Medulla oblongata (tissue), 1 donor: ENCODE measurements around the gene ATG4B.

ENCODE experiments used
- DNase-seq: peaks from one replicate; pipeline ENCODE4 v3.0.0-alpha.2; 2015; ENCODE audit errors: extremely low spot score

The ATG4B gene

DNA sequence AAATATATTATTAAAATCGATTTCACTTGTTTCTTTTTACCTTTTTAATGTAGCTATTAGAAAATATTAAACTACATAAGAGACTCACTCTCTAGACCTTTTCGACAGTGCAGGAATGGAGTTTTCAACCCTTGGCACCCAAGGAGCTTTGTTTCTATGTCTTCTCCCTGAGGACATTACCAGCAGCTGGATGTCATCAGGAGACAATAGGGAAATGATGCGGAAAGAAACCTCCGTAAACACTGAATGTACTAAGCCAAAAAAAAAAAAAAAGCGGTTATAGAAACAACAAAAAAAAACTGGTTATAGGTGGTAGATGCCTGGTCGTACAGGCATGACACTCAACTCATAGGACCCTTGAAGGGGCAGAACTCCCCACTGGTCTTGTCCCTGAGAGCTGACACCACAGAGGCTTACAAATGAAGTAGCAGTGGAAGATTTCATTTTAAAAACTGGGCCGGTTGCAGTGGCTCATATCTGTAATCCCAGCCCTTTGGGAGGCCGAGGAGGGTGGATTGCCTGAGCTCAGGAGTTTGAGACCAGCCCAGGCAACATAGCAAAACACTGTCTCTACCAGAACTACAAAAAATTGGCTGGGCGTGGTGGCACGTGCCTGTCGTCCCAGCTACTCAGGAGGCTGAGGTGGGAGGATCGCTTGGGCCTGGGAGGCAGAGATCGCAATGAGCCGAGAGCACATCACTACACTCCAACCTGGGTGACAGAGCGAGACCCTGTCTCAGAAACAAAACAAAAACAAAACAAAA is 24.3 kb upstream of the ATG4B start:
- DNase-seq = no peak

DNA sequence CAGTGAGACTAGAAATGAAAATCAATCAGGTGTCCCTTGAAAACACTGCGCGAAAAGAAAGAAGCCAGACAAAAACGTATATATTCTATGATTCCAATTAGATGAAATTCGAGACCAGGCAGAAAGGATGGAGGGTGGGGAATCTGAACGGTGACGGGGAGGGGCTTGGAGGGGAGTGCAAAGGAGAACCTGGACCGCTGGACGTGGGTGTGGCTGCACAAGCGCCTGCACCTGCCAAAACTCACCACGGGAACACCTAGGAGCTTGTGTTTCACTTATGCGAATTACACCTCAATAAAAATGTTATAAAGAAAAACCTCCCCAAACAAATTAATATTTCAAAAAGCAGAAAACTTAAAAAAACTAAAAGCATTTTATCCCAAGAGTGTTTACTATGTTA is 22.5 kb upstream of the ATG4B start:
- no peak for DNase-seq

DNA sequence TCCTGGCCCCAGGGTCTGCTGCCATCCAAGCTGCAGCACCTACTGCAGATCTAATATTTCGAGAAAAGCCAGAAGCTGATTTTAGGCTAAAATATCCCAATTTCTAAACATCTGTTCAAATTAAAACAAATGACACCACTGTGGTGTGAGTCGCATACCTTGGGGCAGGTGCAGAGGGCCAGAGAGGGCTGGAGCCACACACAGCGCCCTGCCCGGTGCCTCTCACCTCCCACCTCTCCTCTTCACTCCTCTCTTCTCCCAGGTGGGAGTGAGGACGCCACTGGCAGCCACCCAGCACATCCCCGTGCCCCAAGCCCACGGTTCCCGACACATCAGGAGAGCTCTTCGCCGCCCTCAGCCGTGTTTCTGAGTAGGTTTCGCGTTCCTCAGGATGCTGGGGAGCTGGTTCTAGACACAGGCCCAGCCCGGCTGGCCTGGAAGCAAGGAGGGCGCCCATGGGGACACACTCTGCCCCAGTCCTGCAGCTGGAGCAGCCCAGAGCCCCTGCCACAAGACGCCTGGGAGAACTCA is 21.9 kb upstream of the ATG4B start:
- no peak for DNase-seq

- DNase-seq = no peak
These were observed 21.0 kb upstream of the ATG4B start for GRCh38 chr2:241616168-241617125.

DNA sequence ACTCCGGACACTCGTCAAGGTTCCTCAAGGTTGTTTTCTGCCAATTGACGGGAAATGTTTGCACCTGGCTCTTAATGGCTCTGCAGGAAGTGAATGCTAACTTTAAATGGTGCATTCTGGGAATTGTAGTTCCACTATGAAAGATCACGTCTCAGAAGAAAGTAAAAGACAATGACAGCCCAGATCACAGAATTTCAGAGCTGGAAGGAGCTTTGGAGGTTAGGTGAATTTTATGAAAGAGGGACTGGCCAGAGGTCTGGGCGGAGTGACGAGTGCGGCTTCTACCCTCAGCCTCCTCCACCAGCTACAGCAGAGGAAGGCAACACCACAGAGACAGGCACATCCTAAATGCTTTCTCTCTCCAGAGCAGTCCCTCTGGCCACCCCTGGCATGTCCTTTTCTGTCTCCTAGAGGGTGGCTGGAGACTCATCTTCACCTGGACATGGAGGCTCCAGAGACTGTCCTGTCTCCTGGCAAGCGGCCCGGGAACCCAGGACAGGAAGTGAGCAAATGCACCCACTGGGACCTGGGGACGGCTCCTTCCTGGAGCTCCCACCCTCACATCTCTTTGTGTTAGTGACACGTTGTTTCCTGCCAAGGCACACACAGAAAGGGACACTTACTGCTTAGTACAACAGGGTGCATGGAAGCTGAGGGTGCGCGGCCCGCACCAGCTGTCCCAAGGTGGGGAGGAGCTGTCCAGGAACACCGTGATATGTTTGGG is 19.9 kb upstream of the ATG4B start:
- no peak for DNase-seq

DNA sequence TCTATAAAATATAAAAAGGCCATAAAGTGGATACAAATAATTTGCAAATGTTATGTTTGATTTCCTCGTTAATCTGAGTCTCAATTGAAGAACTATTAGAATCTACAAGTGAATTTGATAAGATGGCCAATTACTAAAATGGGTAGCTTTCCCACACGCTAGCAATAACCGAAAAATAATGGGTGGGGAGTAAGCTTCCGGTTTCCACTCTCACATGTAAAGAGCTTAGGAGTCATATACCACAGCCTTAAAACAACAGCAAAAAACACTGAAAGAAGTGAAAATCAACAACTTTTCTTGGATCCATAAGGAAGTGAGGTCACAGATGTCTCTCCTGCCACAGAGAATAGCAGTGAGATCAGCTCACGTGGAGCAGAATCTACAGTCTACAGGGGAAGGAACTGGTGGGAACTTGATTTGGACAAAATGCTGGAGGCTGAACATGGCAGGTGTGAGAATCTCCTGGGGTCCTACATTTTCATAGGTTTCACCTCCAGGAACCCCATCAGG is 19.1 kb upstream of the ATG4B start:
- DNase-seq = no peak

- DNase-seq = no peak
These were observed 18.7 kb upstream of the ATG4B start for GRCh38 chr2:241618829-241619228.

GRCh38 chr2:241619597-241620418 is 17.7 kb upstream of the ATG4B start:
- DNase-seq = no peak

- DNase-seq = no peak
These were observed 17.1 kb upstream of the ATG4B start for GRCh38 chr2:241620419-241620769.

GRCh38 chr2:241627675-241628074 is 9.8 kb upstream of the ATG4B start:
- no peak for DNase-seq

- DNase-seq = peak; percentile 48
These were observed 7.6 kb upstream of the ATG4B start for GRCh38 chr2:241629762-241630435.

DNA sequence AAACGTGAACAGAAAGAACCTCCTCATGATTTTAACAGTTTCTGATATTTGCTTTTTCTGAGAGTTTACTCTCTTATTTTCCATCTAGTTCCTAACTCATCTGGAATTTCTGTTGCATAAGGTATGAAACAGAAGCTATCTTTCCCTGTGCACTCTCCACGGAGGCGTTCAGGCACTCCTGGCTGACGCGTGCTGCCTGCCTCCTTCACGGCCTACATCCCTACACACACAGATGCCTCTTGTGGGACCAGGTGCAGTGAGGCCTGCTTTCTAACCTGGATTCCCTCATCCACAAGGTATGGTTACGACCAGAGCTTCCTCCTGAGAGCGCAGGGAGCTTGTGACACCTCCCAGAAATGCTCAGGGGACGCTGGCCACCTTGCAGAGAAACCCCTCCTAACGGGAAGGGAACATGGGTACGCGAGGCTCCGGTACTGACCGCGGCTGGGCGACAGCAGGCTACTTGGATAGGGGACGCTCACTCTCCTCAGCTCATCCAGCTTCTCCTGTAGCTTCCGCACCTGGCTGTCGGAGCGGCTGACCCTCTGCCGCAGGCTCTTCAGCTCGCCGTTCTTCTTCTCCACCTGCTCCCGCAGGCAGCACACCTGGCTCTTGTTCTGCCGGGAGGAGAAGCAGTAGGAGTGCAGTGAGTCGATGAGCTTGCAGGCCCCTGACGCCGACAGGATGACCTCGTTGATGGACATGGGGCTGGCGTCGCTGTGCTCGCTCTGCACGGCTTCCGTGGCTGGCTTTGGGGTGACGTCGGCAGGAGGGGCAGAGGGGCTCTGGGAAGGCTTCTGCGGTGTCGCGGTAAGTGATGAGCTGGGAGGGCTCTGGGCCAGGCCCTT is 4.8 kb upstream of the ATG4B start:
- no peak for DNase-seq

DNA sequence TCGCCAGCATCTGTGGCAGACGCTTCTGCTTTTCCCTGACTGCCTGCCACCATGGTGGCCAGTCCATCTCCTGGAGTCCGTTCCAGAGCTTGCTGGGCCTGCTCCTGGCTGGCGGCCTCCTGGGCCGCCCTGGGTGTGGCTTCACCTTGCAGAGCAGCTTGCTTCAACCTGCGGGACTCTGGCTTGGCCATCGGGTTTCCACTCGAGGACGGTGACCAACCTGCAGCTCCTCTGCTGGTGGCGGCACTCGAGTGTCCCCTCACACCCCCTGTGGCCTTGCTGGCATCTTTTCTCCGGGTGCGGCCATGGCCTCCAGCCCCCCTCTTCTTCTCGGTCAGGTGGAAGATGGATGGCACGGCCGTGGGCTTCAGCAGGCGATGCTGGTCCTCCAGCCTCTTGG is 3.9 kb upstream of the ATG4B start:
- no peak for DNase-seq

DNA sequence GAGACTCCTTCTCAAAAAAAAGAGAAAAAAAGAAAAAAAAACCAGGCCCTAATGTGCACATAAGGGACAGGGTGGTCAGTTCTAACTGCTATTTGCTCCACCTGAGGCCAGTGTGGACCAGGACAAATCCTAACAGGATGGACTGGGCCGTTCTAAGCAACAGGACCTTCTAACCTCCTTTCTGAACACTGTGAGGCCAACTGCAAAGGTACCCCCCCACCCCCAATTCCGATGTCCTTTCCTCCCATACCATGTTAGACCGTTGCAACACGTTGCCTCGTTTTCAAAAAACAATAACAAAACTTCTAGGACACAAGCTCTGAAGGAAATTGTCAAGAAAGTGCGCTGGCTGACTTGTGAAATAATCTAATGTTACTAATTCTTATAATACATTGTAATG is 1.7 kb upstream of the ATG4B start:
- no peak for DNase-seq

DNA sequence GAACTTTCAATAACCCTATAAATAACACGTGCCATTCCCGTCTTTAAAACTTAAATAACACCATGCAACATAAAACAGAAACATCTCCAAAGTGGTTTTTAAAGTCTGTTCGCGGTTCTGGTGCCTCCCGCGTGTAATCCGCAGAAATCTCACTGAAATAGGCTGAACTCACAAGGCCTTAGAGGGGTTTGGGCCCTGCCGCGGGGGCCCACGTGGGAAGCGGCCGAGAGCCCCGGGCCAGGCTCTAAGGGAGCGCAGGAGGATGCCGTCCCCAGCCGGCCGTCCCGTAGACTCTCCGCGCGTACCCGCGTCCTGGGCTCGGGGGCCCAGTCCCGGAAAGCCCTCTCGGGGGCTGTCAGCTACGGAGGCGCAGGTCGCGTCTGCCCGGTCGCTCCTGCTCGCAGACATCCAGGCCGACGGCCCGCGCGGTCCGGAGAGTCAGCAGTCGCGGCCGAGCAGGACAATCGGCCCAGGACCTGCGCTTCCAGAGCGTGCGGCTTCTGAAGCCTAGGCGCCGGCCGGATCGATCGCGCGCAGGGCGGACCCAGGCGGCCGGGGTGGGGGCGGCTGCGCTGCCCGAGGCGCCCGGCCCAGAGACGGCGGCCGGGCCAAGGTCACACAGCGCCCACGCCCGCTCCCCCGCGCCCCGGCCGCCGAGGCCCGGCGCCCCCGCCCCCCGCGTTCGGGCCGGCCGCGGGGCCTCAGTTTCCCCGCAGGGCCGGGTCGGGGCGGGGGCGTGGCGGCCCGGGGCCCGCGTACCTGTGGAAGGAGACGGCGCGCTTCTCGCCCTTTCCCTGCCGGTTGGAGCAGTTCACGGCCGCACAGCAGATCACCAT is 1.1 kb upstream of the ATG4B start:
- DNase-seq = no peak

DNA sequence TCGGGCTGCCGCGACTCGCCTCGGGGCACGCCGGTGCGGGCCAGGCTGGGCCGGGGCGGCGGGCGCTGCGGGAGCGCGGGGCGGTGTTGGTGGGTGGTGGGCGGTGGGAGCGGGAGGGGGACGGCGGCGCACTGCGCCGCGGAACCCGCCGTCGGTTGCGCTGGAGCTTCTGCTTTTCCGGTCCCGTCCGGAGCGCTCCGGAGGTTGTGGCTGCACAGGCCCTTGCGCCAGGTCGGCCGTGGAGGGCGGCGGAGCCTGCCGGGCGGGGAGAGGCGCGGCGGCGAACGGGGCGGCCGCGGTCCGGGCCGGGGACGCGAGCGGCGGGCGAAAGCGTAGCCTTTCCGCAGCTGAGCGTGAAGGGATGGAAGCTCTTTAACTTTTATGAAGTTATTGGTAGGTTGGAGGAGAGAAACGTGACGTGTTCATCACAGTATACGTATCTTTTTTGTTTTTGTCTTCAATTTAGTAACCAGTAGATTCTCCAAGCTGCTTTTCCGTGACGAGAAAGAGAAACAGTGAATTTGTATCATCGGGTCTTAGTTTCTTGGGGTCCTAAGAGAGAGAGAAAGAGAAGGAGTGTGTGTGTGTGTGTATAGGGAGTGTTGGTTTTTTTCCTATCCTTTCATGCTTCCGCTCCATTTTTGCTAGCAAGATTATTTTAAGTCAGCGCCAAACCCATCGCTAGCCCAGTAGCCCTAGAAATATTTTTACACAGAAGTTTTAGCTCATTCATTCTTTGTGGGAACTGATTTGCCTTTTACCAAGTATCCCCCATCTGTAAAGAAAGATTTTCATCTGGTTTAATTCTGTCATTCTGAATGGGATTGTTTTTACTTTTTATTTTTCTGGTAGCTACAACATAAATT is 535 bp downstream of the ATG4B start:
- DNase-seq = no peak

DNA sequence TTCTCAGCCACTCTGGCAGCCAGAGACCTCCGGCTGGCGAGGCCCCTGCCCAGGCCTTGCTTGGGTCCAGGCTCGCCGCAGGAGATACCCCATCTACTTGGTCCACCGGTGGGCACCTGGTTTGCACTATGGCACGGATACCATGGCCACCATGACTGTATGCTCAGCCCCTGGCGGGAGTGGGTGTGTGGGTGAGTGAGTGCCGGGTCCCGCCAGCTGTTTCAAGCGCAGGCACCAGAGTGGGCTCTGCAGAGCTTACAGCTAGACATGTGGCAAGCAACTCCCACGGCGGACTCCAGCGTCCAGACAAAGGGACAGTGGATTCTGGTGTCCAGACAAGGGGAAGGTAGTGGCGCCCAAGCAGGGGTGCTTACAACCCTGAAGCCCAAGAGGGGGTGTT is 1.4 kb downstream of the ATG4B start:
- no peak for DNase-seq

- DNase-seq = no peak
These were observed 1.9 kb downstream of the ATG4B start for GRCh38 chr2:241639385-241639784.
